Measurements from ENCODE around the gene PYY. TPM values are rescaled to one million over a fixed set of nuclear protein-coding genes. Genes with fewer than 3 reads are reported as not detected.
"Not testable (repeated sequence)": the region's sequence is repeated elsewhere in the genome, so short reads cannot be mapped to it uniquely, and the experiment has no call there.

The PYY gene
- total RNA-seq, 1 experiment from 2014 or later, result not detected

- H3K4me3 ChIP-seq, result peak overlapping the region; percentile 26
- no peaks in the 10 kb centered on the region for H3K9me3 ChIP-seq
- DNase-seq, result no peak
- H3K27me3 ChIP-seq, result peaks cover 17% of the 10 kb centered on the region
- H3K36me3 ChIP-seq, result no peaks in the 10 kb centered on the region
Observed at GRCh38 chr17:43983515-43984411, 30.0 kb upstream of the PYY start.

GRCh38 chr17:43983196-43983514, 29.4 kb upstream of the PYY start:
- no peaks in the 10 kb centered on the region for H3K36me3 ChIP-seq
- peaks cover 17% of the 10 kb centered on the region for H3K27me3 ChIP-seq
- no peaks in the 10 kb centered on the region for H3K9me3 ChIP-seq
- DNase-seq, result no peak
- no peak overlapping the region for H3K4me3 ChIP-seq

- Histone ChIP-seq H3K9me3 (no peaks in the 10 kb centered on the region), H3K36me3 (no peaks in the 10 kb centered on the region), H3K27me3 (peaks cover 17% of the 10 kb centered on the region), H3K4me3 (no peak overlapping the region)
- DNase-seq, result no peak
Observed at GRCh38 chr17:43982171-43982570, 28.4 kb upstream of the PYY start.

- Histone ChIP-seq H3K27me3 (peaks cover 23% of the 10 kb centered on the region), H3K36me3 (no peaks in the 10 kb centered on the region), H3K9me3 (no peaks in the 10 kb centered on the region)
Observed at GRCh38 chr17:43979671-43980070, 25.9 kb upstream of the PYY start.

GRCh38 chr17:43979011-43979410, 25.3 kb upstream of the PYY start:
- Histone ChIP-seq H3K9me3 (no peaks in the 10 kb centered on the region), H3K4me3 (no peak overlapping the region), H3K27me3 (peaks cover 23% of the 10 kb centered on the region), H3K36me3 (no peaks in the 10 kb centered on the region)
- peak; percentile 41 for DNase-seq

More at GRCh38 chr17:43979671-43980070, 25.9 kb upstream of the PYY start:
- no peak for DNase-seq
- H3K4me3 ChIP-seq, result no peak overlapping the region

- Histone ChIP-seq H3K4me3 (no peak overlapping the region), H3K27me3 (peaks cover 18% of the 10 kb centered on the region)
- DNase-seq, result no peak
Observed at GRCh38 chr17:43978078-43978477, 24.3 kb upstream of the PYY start.

GRCh38 chr17:43976963-43977837, 23.5 kb upstream of the PYY start:
- H3K4me3 ChIP-seq, result no peak overlapping the region
- no peak for DNase-seq
- peaks cover 16% of the 10 kb centered on the region for H3K27me3 ChIP-seq
- H3K36me3 ChIP-seq, result no peaks in the 10 kb centered on the region
- H3K9me3 ChIP-seq, result no peaks in the 10 kb centered on the region

More at GRCh38 chr17:43978078-43978477, 24.3 kb upstream of the PYY start:
- no peaks in the 10 kb centered on the region for H3K9me3 ChIP-seq
- no peaks in the 10 kb centered on the region for H3K36me3 ChIP-seq

- Histone ChIP-seq H3K27me3 (peaks cover 12% of the 10 kb centered on the region), H3K9me3 (no peaks in the 10 kb centered on the region), H3K36me3 (no peaks in the 10 kb centered on the region), H3K4me3 (no peak overlapping the region)
- no peak for DNase-seq
Observed at GRCh38 chr17:43975898-43976297, 22.2 kb upstream of the PYY start.

GRCh38 chr17:43974382-43975266, 20.9 kb upstream of the PYY start:
- DNase-seq, result no peak
- no peaks in the 10 kb centered on the region for H3K36me3 ChIP-seq
- H3K9me3 ChIP-seq, result no peaks in the 10 kb centered on the region

GRCh38 chr17:43972444-43973212, 18.9 kb upstream of the PYY start:
- H3K4me3 ChIP-seq, H3K9me3 ChIP-seq, DNase-seq, H3K36me3 ChIP-seq: not testable (repeated sequence)
- H3K27me3 ChIP-seq, result peaks cover 13% of the 10 kb centered on the region

More at GRCh38 chr17:43974382-43975266, 20.9 kb upstream of the PYY start:
- Histone ChIP-seq H3K4me3 (no peak overlapping the region), H3K27me3 (peaks cover 13% of the 10 kb centered on the region)

GRCh38 chr17:43971436-43971835, 17.7 kb upstream of the PYY start:
- H3K27me3 ChIP-seq, result peaks cover 13% of the 10 kb centered on the region
- H3K4me3 ChIP-seq, DNase-seq, H3K36me3 ChIP-seq, H3K9me3 ChIP-seq: not testable (repeated sequence)

- H3K27me3 ChIP-seq, result peaks cover 13% of the 10 kb centered on the region
- DNase-seq, result no peak
- no peaks in the 10 kb centered on the region for H3K9me3 ChIP-seq
- H3K36me3 ChIP-seq, result no peaks in the 10 kb centered on the region
- H3K4me3 ChIP-seq, result no peak overlapping the region
Observed at GRCh38 chr17:43970366-43970765, 16.6 kb upstream of the PYY start.

- H3K4me3 ChIP-seq, result no peak overlapping the region
- peaks cover 8% of the 10 kb centered on the region for H3K27me3 ChIP-seq
- no peaks in the 10 kb centered on the region for H3K9me3 ChIP-seq
- no peaks in the 10 kb centered on the region for H3K36me3 ChIP-seq
- DNase-seq, result no peak
Observed at GRCh38 chr17:43967251-43967875, 13.6 kb upstream of the PYY start.

GRCh38 chr17:43966276-43966675, 12.5 kb upstream of the PYY start:
- no peak overlapping the region for H3K4me3 ChIP-seq
- no peak for DNase-seq
- H3K36me3 ChIP-seq, result no peaks in the 10 kb centered on the region
- peaks cover 8% of the 10 kb centered on the region for H3K27me3 ChIP-seq
- no peaks in the 10 kb centered on the region for H3K9me3 ChIP-seq

GRCh38 chr17:43962479-43962878, 8.7 kb upstream of the PYY start:
- DNase-seq, result no peak
- H3K4me3 ChIP-seq, result no peak overlapping the region
- no peaks in the 10 kb centered on the region for H3K9me3 ChIP-seq
- H3K36me3 ChIP-seq, result no peaks in the 10 kb centered on the region
- peaks cover 6% of the 10 kb centered on the region for H3K27me3 ChIP-seq

Data from MG63 (cell line).